ENCODE results near the gene GNG7. TPM values are rescaled to one million over a fixed set of nuclear protein-coding genes. Genes with fewer than 3 reads are reported as not detected.
A peak's percentile ranks its signal among the peaks of the same experiment; 100 is the strongest.
"Not testable (repeated sequence)": the region's sequence is repeated elsewhere in the genome, so short reads cannot be mapped to it uniquely, and the experiment has no call there.

Gene GNG7
- total RNA-seq, 1 donor from 2014 or later: 8.5 TPM

GRCh38 chr19:2494084-2494446, 208.4 kb downstream of the GNG7 start:
- Mint-ChIP-seq H3K4me3 (peak overlapping the region; percentile 75), H3K4me1 (peaks cover 34% of the 10 kb centered on the region), H3K9me3 (no peaks in the 10 kb centered on the region), H3K36me3 (no peaks in the 10 kb centered on the region), H3K27ac (peak overlapping the region; percentile 96), H3K27me3 (ENCODE audit: low read depth) (no peaks in the 10 kb centered on the region)
- DNase-seq (ENCODE audit: low spot score in 2 of 2, unreplicated experiment in 2 of 2): no peak
- TF ChIP-seq, protein P1, sequence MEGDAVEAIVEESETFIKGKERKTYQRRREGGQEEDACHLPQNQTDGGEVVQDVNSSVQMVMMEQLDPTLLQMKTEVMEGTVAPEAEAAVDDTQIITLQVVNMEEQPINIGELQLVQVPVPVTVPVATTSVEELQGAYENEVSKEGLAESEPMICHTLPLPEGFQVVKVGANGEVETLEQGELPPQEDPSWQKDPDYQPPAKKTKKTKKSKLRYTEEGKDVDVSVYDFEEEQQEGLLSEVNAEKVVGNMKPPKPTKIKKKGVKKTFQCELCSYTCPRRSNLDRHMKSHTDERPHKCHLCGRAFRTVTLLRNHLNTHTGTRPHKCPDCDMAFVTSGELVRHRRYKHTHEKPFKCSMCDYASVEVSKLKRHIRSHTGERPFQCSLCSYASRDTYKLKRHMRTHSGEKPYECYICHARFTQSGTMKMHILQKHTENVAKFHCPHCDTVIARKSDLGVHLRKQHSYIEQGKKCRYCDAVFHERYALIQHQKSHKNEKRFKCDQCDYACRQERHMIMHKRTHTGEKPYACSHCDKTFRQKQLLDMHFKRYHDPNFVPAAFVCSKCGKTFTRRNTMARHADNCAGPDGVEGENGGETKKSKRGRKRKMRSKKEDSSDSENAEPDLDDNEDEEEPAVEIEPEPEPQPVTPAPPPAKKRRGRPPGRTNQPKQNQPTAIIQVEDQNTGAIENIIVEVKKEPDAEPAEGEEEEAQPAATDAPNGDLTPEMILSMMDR (IDR thresholded peaks at IDR 0.05; ENCODE audit: unreplicated experiment): no peak

DNA sequence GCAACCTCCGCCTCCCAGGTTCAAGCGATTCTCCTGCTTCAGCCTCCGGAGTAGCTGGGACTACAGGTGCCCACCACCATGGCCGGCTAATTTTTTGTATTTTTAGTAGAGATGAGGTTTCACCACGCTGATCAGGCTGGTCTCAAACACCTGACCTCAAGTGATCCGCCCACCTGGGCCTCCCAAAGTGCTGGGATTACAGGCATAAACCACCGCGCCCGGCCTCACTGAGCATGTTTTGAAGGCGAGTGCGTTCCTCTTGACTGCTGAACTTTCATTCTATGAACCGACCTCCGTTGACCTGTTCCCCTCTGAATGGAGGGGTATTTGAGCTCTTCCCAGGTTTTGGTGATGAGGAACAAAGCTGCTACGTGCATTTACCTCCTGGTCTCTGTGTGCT, 209.0 kb downstream of the GNG7 start:
- DNase-seq (ENCODE audit: low spot score in 2 of 2, unreplicated experiment in 2 of 2); H3K36me3 Mint-ChIP-seq; H3K27me3 Mint-ChIP-seq (ENCODE audit: low read depth); H3K9me3 Mint-ChIP-seq: not testable (repeated sequence)
- H3K27ac Mint-ChIP-seq: peak overlapping the region; percentile 96
- peaks cover 35% of the 10 kb centered on the region for H3K4me1 Mint-ChIP-seq
- H3K4me3 Mint-ChIP-seq: peak overlapping the region; percentile 75

GRCh38 chr19:2492870-2493269, 209.6 kb downstream of the GNG7 start:
- H3K4me1 Mint-ChIP-seq: peaks cover 35% of the 10 kb centered on the region
- no peaks in the 10 kb centered on the region for H3K9me3 Mint-ChIP-seq
- H3K27ac Mint-ChIP-seq: no peak overlapping the region
- no peak for DNase-seq (ENCODE audit: low spot score in 2 of 2, unreplicated experiment in 2 of 2)
- H3K36me3 Mint-ChIP-seq: no peaks in the 10 kb centered on the region
- H3K4me3 Mint-ChIP-seq: no peak overlapping the region
- TF ChIP-seq, protein P1 (IDR thresholded peaks at IDR 0.05; ENCODE audit: unreplicated experiment): no peak
- H3K27me3 Mint-ChIP-seq (ENCODE audit: low read depth): no peaks in the 10 kb centered on the region

GRCh38 chr19:2491130-2491801, 211.2 kb downstream of the GNG7 start:
- H3K27me3 Mint-ChIP-seq (ENCODE audit: low read depth): no peaks in the 10 kb centered on the region

DNA sequence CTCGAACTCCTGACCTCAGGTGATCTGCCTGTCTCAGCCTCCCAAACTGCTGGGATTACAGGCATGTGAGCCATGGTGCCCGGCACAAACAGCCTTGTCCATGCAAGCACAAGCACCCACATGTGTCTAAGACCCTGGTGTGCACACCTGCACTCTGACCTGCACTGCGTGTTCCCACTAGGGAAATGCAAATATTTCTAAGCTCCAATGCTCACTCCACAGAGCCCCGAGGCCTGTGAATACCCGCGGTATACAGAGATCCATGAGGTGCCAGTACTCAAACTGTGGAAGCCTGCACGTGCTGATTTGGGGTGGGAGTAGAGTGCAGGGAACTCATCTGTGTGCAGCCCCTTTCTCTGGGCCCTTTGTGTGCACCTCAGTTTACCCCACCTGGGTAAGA, 211.8 kb downstream of the GNG7 start:
- no peak for DNase-seq (ENCODE audit: low spot score in 2 of 2, unreplicated experiment in 2 of 2)
- Mint-ChIP-seq H3K9me3 (no peaks in the 10 kb centered on the region), H3K27me3 (ENCODE audit: low read depth) (no peaks in the 10 kb centered on the region), H3K4me3 (peak overlapping the region; percentile 8), H3K27ac (peak overlapping the region; percentile 97), H3K4me1 (peaks cover 33% of the 10 kb centered on the region), H3K36me3 (no peaks in the 10 kb centered on the region)
- TF ChIP-seq, protein P1 (IDR thresholded peaks at IDR 0.05; ENCODE audit: unreplicated experiment): no peak

More at GRCh38 chr19:2491130-2491801, 211.2 kb downstream of the GNG7 start:
- no peak for DNase-seq (ENCODE audit: low spot score in 2 of 2, unreplicated experiment in 2 of 2)
- peaks cover 35% of the 10 kb centered on the region for H3K4me1 Mint-ChIP-seq
- TF ChIP-seq, protein P1 (IDR thresholded peaks at IDR 0.05; ENCODE audit: unreplicated experiment): no peak
- H3K27ac Mint-ChIP-seq: peak overlapping the region; percentile 97
- peak overlapping the region; percentile 33 for H3K4me3 Mint-ChIP-seq
- no peaks in the 10 kb centered on the region for H3K36me3 Mint-ChIP-seq
- H3K9me3 Mint-ChIP-seq: no peaks in the 10 kb centered on the region

DNA sequence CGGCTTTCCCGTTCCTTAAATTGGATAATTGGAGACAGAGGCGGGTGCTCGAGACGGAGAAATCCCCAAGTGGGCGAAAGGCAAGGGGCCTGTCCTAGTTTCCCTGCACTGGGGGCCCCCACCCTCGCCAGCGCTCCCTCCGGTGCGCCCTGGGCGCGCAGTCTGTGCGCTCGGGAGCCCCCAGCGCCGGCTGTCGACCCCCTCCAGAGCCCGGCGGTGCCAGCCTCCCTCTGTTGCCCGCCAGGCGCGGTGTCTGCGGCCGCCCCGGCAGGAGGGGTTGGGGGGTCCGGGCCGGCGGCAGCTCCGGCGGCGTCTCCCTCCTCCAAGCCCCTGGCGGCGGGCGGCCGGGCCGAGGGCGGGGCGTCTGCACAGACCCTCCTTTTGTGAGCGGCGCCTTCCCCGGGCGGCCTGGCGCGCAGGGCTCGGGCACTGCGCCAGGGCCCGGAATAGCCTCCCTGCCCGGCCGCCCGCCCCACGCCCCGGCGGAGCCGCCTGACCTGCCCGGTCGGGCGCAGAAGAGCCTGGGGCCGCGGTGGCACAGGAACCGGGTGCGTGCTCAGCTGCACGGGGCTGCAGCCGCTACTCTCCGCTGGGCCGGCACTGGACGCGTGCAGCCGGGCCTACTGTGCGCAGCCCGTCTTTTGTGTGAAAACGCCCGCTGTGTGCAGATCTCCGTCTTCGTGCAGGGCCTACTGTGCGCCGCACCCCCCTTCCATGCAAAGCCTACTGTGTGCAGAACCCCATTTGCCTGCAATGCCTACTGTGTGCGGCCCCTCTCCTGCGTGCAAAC, 213.4 kb downstream of the GNG7 start:
- TF ChIP-seq, protein P1 (IDR thresholded peaks at IDR 0.05; ENCODE audit: unreplicated experiment): no peak
- H3K36me3 Mint-ChIP-seq: no peaks in the 10 kb centered on the region
- H3K4me3 Mint-ChIP-seq: peak overlapping the region; percentile 43
- H3K27ac Mint-ChIP-seq: peak overlapping the region; percentile 39
- H3K4me1 Mint-ChIP-seq: peaks cover 28% of the 10 kb centered on the region
- peak; percentile 55 to 71 for DNase-seq (ENCODE audit: low spot score in 2 of 2, unreplicated experiment in 2 of 2)
- peaks cover under 1% of the 10 kb centered on the region for H3K9me3 Mint-ChIP-seq
- H3K27me3 Mint-ChIP-seq (ENCODE audit: low read depth): no peaks in the 10 kb centered on the region
